NCI-H146 (cell line): ENCODE data around the gene PRKACA.
A peak's percentile ranks its signal among the peaks of the same experiment; 100 is the strongest.

Source experiments
- DNase-seq: peaks from one replicate; lab custom pipeline; 2025; lab: John Stamatoyannopoulos, UW

The PRKACA gene

DNA sequence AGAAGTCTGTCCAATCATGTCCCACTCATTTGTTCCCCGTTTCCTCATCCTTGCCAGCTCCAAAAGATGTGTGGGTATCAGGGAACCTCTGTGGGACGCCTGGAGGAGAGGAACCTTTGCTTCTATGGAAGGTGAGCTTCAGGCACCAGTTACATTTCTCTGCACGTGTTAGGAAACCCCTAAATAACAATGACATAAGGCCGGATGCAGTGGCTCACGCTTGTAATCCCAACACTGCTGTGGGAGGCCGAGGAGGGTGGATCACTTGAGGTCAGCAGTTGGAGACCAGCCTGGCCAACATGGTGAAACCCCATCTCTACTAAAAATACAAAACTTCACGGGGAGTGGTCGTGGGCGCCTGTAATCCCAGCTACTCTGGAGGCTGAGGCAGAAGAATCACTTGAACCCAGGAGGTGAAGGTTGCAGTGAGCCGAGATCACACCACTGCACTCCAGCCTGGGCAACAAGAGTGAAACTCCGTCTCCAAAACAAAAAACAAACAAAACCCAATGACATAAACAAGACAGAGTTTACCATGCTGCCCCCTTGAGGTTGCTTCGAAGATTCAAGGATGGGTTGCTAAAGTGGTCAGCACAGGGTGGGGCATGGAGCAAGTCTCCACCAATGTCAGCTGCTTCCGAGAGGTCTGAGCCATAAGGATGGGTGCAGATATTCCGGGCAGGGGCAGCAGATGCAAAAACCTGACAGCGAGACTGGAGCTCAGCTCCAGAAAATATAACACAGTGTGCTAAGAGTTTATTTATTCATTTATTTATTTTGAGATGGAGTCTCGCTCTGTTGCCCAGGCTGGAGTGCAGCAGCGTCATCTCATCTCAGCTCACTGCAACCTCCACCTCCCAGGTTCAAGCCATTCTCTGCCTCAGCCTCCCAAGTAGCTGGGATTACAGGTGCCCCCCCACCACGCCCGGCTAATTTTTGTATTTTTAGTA is 74.6 kb downstream of the PRKACA start:
- DNase-seq: peak; percentile 58
